NB4 (cell line): Measurements from ENCODE around the gene DDX42.

Experiments
- CTCF ChIP-seq: IDR thresholded peaks from one replicate; pipeline ENCODE4 v1.5.1; 2012; ENCODE audit warnings: low read depth, low read length
- MAX ChIP-seq: IDR thresholded peaks from 2 replicates; pipeline ENCODE4 v1.6.1; 2011; ENCODE audit warnings: low read depth, low read length
- MYC ChIP-seq: IDR thresholded peaks from 2 replicates; pipeline ENCODE4 v1.6.1; 2011; ENCODE audit warnings: low read depth, low read length
- POLR2A ChIP-seq: IDR thresholded peaks from 2 replicates; pipeline ENCODE4 v1.6.1; 2011; ENCODE audit warnings: mild to moderate bottlenecking; ENCODE audit not compliant: insufficient read length; ENCODE audit errors: extremely low read depth

DNA sequence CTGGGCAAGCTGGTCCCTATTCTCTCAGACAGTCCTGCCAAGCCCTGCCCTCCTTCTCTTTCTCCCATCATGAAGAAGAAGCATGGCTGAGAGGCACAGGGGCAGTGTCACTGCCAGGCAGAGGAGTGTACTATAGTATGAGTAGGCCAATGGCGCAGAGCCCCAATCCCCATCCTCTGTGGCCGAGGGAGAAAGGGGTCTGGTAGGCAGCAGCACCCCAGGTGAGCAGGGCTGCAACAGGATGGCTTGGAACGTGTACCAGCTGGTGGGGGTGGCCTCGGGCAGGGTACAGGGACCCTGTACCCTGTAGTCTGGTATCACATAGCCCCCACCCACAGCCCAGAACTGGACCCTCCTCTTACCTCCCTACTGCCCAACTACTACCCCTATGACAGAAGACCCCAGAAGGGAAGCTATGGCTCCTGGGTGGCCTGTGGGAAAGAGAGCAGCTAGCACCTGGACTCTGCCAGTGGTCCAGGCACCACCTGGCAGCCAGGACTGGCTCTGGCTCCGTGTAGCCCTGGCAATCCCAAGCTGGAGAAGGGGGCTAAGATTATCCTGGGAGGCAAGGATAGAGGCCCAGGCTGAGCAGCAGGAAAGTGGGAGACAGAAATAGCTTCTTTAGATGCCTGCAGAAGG lies 64.1 kb downstream of the DDX42 start:
- TF ChIP-seq MAX = no peak
- TF ChIP-seq CTCF = no peak
- no peak for TF ChIP-seq POLR2A
- TF ChIP-seq MYC = no peak
